ENCODE data around the gene TCF25.
A peak's percentile ranks its signal among the peaks of the same experiment; 100 is the strongest.

The TCF25 gene

GRCh38 chr16:89949121-89949742, 75.8 kb downstream of the TCF25 start:
- peak; percentile 55 for DNase-seq (ENCODE audit: low spot score)

- DNase-seq (ENCODE audit: low spot score): no peak
Observed at GRCh38 chr16:89949756-89950155, 76.4 kb downstream of the TCF25 start.

GRCh38 chr16:89951509-89951908, 78.1 kb downstream of the TCF25 start:
- no peak for DNase-seq (ENCODE audit: low spot score)

- DNase-seq (ENCODE audit: low spot score): no peak
Observed at GRCh38 chr16:89952049-89952448, 78.7 kb downstream of the TCF25 start.

GRCh38 chr16:89952551-89952950, 79.2 kb downstream of the TCF25 start:
- DNase-seq (ENCODE audit: low spot score): no peak

GRCh38 chr16:89953671-89954406, 80.4 kb downstream of the TCF25 start:
- DNase-seq (ENCODE audit: low spot score): no peak

DNA sequence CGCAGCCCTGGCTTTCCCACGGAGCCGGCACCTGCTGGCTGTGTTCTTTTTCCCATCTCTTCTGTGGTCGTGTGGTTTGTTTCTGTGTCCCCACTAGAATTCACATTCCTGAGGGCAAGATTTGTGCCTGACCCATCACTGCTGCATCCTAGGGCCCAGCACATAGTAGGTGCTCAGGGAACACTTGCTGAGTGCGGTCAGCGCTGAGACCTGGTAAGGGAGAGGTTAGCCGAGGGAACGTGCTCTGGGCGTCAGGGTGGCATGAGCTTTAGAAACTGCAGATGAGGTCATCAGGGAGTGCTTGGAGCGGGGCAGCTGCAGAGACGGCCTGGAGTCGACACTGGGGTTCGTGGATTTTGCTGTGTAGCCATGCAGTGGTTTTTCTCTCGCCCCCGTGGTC, 81.1 kb downstream of the TCF25 start:
- no peak for DNase-seq (ENCODE audit: low spot score)

DNA sequence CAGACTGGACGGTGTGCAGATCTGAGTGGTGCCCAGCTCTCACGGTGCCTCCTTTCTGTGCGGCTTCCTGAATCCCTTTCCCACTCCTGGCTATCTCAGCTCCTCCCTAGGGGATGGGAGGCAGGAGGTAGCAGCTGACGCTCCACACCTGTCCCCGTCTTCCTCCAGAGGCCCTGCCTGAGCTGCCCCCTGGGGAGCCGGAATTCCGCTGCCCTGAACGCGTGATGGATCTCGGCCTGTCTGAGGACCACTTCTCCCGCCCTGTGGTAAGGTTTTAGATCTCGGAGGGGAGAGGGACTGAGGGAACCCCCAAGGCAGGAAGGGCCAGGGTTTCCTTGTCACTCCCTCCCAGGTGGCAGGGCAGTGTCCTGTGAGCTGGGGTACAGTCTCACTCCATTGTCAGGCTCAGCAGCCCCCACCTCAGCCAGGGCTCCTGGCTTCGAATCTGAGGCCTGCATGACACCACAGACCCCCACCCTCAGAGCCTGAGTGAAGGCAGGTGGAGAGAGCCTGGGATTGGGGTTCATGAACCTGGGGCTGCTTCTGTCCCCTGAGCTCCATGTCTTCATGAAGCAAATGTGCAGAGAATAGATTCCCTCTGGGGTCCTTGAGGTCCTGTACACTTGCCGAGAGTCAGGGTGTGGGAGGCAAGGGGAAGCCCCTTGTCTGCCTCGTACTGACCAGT, 81.8 kb downstream of the TCF25 start:
- DNase-seq (ENCODE audit: low spot score): no peak

DNA sequence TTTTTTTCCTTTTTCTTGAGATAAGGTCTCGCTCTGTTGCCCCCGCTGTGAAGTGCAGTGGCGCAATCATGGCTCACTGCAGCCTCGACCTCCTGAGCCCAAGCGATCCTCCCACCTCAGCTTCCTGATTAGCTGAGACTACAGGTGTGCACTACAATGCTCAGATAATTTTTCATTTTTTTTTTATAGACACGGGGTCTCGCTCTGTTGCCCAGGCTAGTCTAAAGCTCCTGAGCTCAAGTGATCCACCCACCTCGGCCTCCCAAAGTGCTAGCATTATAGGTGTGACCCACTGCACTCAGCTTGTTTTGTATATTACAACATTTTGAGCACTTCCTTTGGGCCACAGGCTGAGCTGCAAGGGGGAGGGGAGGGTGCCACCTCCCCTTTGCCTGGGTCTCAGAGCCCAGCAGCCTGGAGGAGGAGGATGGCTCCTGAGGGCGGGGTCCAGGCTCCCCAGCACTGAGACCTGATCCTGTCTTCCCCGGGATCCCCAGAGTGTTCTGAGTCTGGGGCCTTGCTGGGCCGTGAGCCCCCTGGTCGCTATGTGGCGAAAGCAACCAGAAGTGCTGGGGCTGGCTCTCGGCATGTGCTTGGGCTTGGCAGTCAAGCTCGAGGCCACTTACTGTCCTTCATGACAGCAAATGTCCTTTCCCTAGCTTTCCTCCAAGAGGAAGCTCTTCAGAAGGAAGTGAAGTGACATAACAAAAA, 83.3 kb downstream of the TCF25 start:
- DNase-seq (ENCODE audit: low spot score): no peak

- no peak for DNase-seq (ENCODE audit: low spot score)
Observed at GRCh38 chr16:89957216-89957785, 83.9 kb downstream of the TCF25 start.

- peak; percentile 28 for DNase-seq (ENCODE audit: low spot score)
Observed at GRCh38 chr16:89958068-89958467, 84.7 kb downstream of the TCF25 start.

DNA sequence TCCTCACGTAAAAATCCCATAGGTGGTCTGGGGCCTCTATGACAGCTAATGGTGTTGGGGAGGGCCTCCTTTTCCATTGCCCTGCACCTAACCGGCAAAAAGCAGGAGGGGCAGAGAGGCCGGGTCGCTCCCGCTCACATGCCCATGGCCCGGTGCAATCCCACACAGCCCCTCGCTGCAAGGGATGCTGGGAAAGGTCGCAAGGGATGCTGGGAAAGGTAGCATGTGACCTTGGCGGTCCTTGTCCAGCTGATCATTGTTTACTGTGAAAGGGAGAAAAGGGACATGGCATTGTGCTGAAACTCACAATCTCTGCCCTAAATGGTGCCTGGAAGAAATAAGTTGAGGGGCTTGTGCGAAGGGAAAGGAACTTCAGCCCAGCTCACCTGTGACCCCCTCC, 85.2 kb downstream of the TCF25 start:
- DNase-seq (ENCODE audit: low spot score): no peak

- no peak for DNase-seq (ENCODE audit: low spot score)
Observed at GRCh38 chr16:89960966-89961365, 87.6 kb downstream of the TCF25 start.
